ENCODE measurements around the gene ASPDH. TPM values are rescaled to one million over a fixed set of nuclear protein-coding genes. Genes with fewer than 3 reads are reported as not detected.

The ASPDH gene
- total RNA-seq, 6 experiments from 2014 or later, result not detected

GRCh38 chr19:50490411-50490811 lies 23.3 kb downstream of the ASPDH start:
- H3K9me3 Mint-ChIP-seq, result peaks cover 11% of the 10 kb centered on the region
- DNase-seq, result no peak
- peaks cover 9% of the 10 kb centered on the region for H3K4me1 Mint-ChIP-seq (ENCODE audit: low read depth)
- H3K36me3 Mint-ChIP-seq (ENCODE audit: low read depth), result peaks cover 15% of the 10 kb centered on the region
- H3K27ac Mint-ChIP-seq, result no peak overlapping the region
- no peak for TF ChIP-seq CTCF (IDR thresholded peaks at IDR 0.05)
- H3K27me3 Mint-ChIP-seq (ENCODE audit: insufficient read depth), result peaks cover 56% of the 10 kb centered on the region
- H3K4me3 Mint-ChIP-seq, result no peak overlapping the region

GRCh38 chr19:50489461-50490011 lies 24.2 kb downstream of the ASPDH start:
- peaks cover 54% of the 10 kb centered on the region for H3K27me3 Mint-ChIP-seq (ENCODE audit: insufficient read depth)
- H3K9me3 Mint-ChIP-seq, result peaks cover 11% of the 10 kb centered on the region
- no peak for DNase-seq
- peaks cover 19% of the 10 kb centered on the region for H3K36me3 Mint-ChIP-seq (ENCODE audit: low read depth)
- no peak overlapping the region; the same call in 1 of the 2 replicates for H3K27ac Mint-ChIP-seq
- H3K4me1 Mint-ChIP-seq (ENCODE audit: low read depth), result peaks cover 9% of the 10 kb centered on the region
- no peak for TF ChIP-seq CTCF (IDR thresholded peaks at IDR 0.05)
- H3K4me3 Mint-ChIP-seq, result no peak overlapping the region; the same call in 1 of the 2 replicates

DNA sequence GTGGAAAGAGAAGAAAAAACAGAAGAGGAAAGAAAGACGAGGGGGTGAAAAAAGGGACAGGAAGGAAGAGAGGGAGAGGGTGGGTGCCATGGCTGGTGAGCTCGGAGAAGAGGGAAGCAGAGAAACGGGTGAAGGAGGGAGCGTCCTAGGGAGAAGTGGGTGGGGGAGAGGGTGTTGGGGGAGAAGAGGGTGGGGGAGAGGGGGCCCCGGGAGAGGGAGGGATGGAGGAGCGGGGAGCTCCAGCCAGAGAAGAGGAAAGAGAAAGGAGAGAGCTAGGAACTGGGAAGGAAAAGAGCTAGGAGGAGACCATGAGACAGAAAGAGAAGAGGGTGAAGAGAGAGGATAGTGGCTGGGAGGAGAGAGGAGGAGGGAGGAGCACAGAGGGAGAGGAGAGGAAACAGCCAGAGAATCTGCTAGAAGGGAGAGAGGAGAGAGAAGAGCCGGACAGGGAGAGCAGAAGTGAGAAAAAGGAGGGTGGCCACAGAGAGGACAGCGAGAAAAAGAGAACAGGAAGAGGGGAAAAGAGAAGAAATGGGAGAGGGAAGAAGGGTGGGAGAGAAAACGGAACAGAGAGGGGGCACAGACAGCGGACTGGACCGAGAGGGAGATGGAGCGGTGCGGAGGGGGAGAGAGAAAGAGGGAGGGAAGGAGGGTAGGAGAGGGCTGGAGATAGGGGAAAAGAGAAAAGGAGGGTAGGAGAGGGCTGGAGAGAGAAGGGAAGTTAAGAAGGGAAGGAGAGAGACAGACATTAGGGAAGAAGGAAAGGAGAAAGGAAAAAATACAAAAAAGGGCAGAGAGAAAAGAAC lies 25.1 kb downstream of the ASPDH start:
- peaks cover 47% of the 10 kb centered on the region for H3K27me3 Mint-ChIP-seq (ENCODE audit: insufficient read depth)
- H3K4me3 Mint-ChIP-seq, result no peak overlapping the region
- peaks cover 11% of the 10 kb centered on the region for H3K9me3 Mint-ChIP-seq
- DNase-seq, result no peak
- H3K36me3 Mint-ChIP-seq (ENCODE audit: low read depth), result peaks cover 19% of the 10 kb centered on the region
- H3K4me1 Mint-ChIP-seq (ENCODE audit: low read depth), result peaks cover 9% of the 10 kb centered on the region
- TF ChIP-seq CTCF (IDR thresholded peaks at IDR 0.05), result no peak
- H3K27ac Mint-ChIP-seq, result no peak overlapping the region

DNA sequence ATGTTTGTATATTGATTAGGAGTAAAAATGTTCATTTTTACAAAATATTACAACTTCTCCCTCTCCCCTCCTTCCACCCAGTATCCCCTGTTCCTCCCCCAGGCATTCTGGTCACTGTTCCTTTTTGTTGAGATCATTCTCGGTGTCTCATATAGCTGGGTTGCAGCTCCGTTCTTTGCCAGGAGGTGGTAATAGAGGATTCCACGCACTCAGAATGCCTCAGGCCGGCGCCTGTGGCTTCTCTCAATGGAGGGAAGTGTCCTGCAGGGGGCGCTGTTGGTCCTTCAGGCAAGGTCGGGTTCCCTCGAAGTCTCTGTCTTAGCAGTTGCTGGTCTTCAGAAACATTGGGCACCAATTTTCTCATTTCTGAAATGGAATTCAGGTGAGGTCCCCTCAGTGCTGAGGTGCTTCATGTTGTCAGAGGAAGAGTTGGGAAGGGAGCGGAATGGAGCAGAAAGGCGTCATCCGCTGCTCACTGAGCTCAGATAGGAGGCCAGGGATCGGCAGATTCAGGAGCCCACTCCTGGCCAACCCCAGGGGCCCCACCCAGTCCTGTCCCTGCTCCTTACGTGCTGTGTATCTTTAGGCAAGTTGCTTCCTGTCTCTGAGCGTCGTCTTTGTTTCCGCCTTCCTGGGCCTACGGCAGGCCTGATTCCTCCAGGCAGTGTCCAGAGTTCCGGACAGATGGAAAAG lies 26.7 kb downstream of the ASPDH start:
- H3K4me3 Mint-ChIP-seq, result no peak overlapping the region
- H3K27me3 Mint-ChIP-seq (ENCODE audit: insufficient read depth), result peaks cover 42% of the 10 kb centered on the region
- H3K27ac Mint-ChIP-seq, result no peak overlapping the region

More for the DNA sequence above, 26.7 kb downstream of the ASPDH start:
- Mint-ChIP-seq H3K36me3 (ENCODE audit: low read depth) (peaks cover 23% of the 10 kb centered on the region), H3K9me3 (peaks cover 11% of the 10 kb centered on the region), H3K4me1 (ENCODE audit: low read depth) (peaks cover 6% of the 10 kb centered on the region)
- peak; percentile 81 for TF ChIP-seq CTCF (IDR thresholded peaks at IDR 0.05)
- DNase-seq, result peak; percentile 41

Measured in HFFc6 (cell line).